DMS 273 treated with DMSO at 0.1 percent for 48 hours (cell line): ENCODE measurements around the gene LFNG.

ENCODE experiments used
- DNase-seq: peaks from one replicate; lab custom pipeline; 2025; lab: John Stamatoyannopoulos, UW

Gene LFNG

GRCh38 chr7:2519119-2519930, at the start of gene LFNG:
Gene LFNG, plus strand, starts transcription at chr7:2519774. Its CDS starts 88 bp downstream, at chr7:2519862.
- peak; percentile 75 for DNase-seq

DNA sequence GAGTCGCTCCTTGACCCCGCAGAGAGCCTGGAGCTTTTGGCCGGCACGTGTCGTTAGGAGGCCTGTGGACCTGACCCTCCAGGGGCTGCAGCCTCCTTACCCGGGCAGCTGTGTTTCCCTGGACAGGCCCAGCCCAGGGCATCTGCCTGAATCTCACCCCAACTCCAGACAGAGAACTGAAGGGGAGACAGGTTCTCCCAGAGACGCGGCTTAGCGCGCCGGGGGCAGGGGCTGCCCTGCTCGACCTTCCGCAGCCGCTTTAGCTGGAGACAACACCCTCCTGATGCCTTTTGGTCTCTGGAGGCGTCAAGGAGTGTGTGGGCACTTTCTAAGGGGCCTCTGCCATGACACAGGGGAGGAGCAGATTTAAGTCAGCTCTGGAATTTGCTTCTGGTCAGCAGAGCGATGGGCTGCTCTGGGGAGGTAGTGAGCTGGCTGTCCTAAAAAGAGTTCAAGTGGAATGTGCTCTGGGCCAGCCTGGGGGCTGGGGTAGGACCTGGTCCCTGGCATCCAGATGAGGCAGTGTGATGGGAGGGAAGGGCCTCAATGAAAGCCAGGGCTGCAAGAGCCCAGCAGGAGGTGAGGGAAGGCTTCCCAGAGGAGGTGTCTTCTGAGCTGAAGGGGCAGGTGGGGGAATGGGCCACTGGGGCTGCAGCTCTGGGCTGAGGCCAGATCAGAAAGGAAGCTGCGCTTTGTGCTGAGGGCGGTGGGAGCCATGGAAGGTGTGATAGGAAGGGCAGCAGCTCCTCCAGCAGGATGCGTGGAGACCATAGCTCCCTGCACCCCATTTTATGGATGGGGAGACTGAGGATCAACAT, 49.2 kb upstream of the LFNG start:
- no peak for DNase-seq

- no peak for DNase-seq
Observed at GRCh38 chr7:2471022-2471329, 48.6 kb upstream of the LFNG start.

GRCh38 chr7:2471396-2471795, 48.2 kb upstream of the LFNG start:
- no peak for DNase-seq

GRCh38 chr7:2472739-2473138, 46.8 kb upstream of the LFNG start:
- DNase-seq = no peak

- no peak for DNase-seq
Observed at GRCh38 chr7:2473496-2474180, 45.9 kb upstream of the LFNG start.

- no peak for DNase-seq
Observed at GRCh38 chr7:2474224-2474623, 45.4 kb upstream of the LFNG start.

- no peak for DNase-seq
Observed at GRCh38 chr7:2474813-2475677, 44.5 kb upstream of the LFNG start.

- DNase-seq = no peak
Observed at GRCh38 chr7:2475678-2476015, 43.9 kb upstream of the LFNG start.

DNA sequence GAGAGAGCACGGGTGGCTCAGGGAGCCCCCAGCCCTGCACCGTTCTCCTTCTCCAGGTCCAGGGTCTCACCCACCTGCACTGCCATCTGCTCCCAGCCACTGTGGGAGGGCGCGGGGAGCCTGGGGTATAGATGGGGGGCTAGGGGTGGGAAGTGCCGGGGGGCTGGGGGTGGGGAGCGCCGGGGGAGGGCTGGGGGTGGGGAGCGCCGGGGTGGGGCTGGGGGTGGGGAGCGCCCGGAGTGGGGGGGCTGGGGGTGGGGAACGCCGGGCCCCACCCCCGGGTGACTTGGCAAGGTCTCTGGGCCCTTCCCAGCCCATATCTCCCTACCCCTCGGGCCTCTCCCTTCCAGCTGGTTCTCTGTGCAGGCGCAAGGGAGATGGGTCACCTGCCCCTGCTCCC, 43.3 kb upstream of the LFNG start, which contains the start of gene GRIFIN:
Gene GRIFIN (minus strand): TSS at position 101 of the 400 bp plus-strand sequence. CDS start 15 bp downstream, at position 86.
- no peak for DNase-seq

DNA sequence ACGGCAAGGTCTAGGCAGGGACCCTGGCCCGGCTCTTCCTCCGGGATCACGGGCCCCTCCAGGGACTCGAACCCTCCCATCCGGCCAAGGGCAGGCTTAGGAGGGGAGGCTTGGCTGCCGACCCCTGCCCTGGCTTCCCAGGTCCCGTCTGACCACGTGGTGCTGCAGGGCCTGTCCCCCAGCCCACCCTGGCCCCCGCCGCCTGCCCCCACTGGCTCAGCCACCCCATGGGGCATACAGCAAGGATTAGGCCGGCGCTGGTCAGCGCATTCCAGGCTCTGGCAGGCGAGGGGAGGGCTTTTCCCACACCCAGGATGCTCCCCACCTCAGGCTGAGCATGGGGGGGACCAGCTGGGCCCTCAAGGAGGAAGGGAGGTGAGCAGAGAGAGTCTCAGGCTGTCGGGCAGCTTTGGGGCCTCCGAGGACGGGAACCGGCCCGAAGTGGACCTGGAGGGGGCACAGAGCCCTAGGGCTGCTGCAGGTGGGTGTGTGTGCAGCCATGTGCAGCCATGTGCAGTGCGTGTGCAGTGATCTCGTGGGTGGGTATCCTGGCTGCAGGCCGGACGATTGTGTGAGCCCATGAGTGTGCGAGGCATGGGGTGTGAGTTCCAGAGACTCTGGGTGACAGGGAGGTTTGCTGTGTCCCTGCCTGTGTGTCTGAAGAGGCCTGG, 42.7 kb upstream of the LFNG start:
- DNase-seq = no peak

- no peak for DNase-seq
Observed at GRCh38 chr7:2477447-2478398, 41.9 kb upstream of the LFNG start.

DNA sequence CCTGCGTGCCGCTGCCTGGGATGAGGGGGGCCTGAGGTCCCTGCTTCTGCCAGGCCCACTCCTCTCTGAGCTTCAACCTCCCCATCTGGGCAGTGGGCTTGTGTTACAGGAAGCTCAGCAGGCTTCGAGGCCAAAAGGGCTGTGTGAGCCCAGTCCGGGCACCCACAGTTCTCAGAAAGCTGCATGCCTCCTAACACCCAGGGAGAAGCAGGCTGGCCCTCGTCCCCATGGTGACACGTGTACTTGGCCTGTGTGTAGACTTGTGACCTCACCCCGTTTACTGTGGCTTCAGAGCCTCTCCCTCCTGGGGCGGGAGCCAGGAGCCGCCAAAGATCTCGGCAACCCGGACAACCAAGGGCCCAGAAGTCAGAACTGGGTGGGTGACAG, 41.2 kb upstream of the LFNG start:
- DNase-seq = no peak

DNA sequence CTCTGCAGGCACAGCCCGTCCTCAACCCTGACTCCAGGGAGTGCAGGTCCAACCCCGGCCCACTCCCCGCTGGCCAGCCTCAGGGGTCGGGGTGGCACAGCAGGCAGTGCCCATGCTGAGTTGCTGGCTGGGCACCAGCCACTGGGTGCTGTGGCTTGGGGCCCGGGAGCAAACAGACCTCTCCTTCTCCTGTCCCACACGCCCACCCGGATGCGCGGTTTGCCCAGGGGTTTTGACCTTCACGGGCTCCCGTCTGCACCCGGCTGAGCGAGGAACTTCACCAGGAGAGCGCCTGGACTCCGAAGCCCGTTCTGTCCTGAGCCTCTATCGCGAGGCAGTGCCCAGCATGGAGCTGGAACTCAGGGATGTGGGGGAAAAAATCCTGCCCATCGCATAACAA, 40.8 kb upstream of the LFNG start:
- no peak for DNase-seq

DNA sequence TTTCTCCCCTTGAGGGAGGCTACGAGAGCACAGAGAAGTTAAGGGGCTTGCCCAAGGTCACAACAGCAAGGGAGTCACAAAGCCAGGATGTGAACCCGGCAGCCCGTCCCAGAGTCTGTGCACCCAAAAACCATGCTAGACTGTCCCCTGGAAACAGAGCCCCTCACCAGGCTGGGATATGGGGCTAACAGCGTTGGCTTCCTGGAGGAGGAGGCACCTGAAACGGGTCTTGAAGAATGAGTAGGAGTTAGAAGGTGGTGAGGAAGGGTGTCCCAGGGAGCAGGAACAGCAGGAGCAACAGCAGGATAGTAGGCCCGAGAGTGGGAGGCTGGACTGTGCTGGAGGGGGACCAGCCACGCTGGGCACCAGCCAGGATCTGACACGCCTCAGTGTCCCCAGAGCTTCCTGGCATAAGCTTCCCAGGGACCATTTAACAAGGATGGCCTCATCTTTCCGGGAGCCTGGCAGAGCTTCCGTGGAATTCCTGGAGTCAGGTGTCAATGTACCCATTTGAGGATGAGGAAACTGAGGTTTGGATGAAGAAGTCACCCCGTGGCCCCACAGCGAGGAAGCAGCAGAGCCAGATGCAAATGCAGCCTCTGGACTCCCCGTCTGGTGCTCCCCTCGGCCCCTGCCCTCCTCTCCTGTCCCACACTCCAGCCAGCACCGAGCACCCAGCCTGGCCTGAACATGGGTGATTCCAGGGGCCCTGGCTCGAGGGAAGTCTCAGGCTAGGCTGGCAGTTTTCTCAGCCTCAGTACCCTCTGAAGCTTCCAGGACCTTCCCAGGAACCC, 40.1 kb upstream of the LFNG start:
- no peak for DNase-seq

DNA sequence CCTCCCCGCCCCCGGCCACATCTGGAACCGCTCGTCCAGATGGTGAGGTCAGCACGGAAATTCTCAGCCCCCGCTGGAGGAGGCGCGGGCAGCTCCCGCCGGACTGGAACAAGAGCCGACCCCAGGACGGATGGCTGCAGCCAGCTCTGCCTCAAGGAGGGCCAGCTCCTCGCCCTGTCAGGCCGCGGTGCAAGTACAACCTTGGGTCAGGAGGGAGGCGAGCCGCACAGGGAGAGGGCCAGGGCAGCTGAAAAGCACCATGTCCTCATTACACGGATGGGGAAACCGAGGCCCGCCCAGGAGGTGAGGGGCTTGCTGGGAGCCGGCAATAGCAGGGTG, 39.5 kb upstream of the LFNG start:
- DNase-seq = no peak

- no peak for DNase-seq
Observed at GRCh38 chr7:2481195-2481594, 38.4 kb upstream of the LFNG start.

GRCh38 chr7:2482725-2483451, 36.7 kb upstream of the LFNG start:
- DNase-seq = no peak

GRCh38 chr7:2483494-2483893, 36.1 kb upstream of the LFNG start:
- DNase-seq = peak; percentile 73
